Liver (tissue), 9 donors: Measurements from ENCODE around the gene BCAN. TPM values are rescaled to one million over a fixed set of nuclear protein-coding genes. Genes with fewer than 3 reads are reported as not detected.

Source experiments
- DNase-seq: peaks from one replicate; pipeline ENCODE4 v3.0.0-alpha.2; 2017; ENCODE audit warnings: low spot score
- H3K27ac ChIP-seq, 2 donors: one replicate each; pipeline ENCODE4 v1.7.0; 2013; ENCODE audit warnings: inconsistent platforms in 2 of 2, low read length in 2 of 2, control low read depth in 1 of 2, low read depth in 1 of 2, mild to moderate bottlenecking in 1 of 2
- H3K27me3 ChIP-seq, 4 donors: one replicate each; pipeline versions ENCODE4 v1.6.1 to v1.7.0; 2013; ENCODE audit warnings: low read length in 3 of 4, inconsistent platforms in 1 of 4, mild to moderate bottlenecking in 1 of 4, moderate library complexity in 1 of 4; ENCODE audit not compliant: control insufficient read depth in 4 of 4, insufficient read depth in 4 of 4
- H3K36me3 ChIP-seq, 4 donors: one replicate each; pipeline versions ENCODE4 v1.6.1 to v1.7.0; 2013; ENCODE audit warnings: low read length in 3 of 4, mild to moderate bottlenecking in 3 of 4, low read depth in 1 of 4, moderate library complexity in 1 of 4; ENCODE audit not compliant: control insufficient read depth in 4 of 4, insufficient read depth in 3 of 4
- H3K4me1 ChIP-seq, 4 donors: one replicate each; pipeline versions ENCODE4 v1.6.1 to v1.7.0; 2013; ENCODE audit warnings: low read length in 3 of 4, mild to moderate bottlenecking in 3 of 4, moderate library complexity in 1 of 4; ENCODE audit not compliant: control insufficient read depth in 4 of 4, insufficient read depth in 4 of 4
- H3K4me3 ChIP-seq, 3 donors: one replicate each; pipeline versions ENCODE4 v1.6.1 to v1.7.0; 2013; ENCODE audit warnings: low read length in 3 of 3, control low read depth in 1 of 3, low read depth in 1 of 3, mild to moderate bottlenecking in 1 of 3
- H3K9ac ChIP-seq, 2 donors: one replicate each; pipeline ENCODE4 v1.7.0; 2013; ENCODE audit warnings: low read length in 2 of 2, mild to moderate bottlenecking in 2 of 2, moderate library complexity in 2 of 2, control low read depth in 1 of 2, low read depth in 1 of 2
- H3K9me3 ChIP-seq, 4 donors: one replicate each; pipeline versions ENCODE4 v1.6.1 to v1.7.0; 2013; ENCODE audit warnings: low read length in 3 of 4; ENCODE audit not compliant: control insufficient read depth in 4 of 4
- EGR1 ChIP-seq, 2 donors: IDR thresholded peaks; 2 replicates each; pipeline ENCODE4 v1.6.1; 2016 to 2018; ENCODE audit warnings: antibody characterized with exemption in 2 of 2, low read depth in 2 of 2
- FOXA2 ChIP-seq: IDR thresholded peaks from 2 replicates; pipeline ENCODE4 v1.6.1; 2016; ENCODE audit warnings: antibody characterized with exemption
- GABPA ChIP-seq, 2 donors: IDR thresholded peaks in 1 of 2; conservative IDR thresholded peaks in 1 of 2; 2 replicates each; pipeline ENCODE4 v1.6.1; 2016; ENCODE audit warnings: antibody characterized with exemption in 2 of 2, mild to moderate bottlenecking in 1 of 2, moderate library complexity in 1 of 2
- HNF4A ChIP-seq, 2 donors: conservative IDR thresholded peaks; 2 replicates each; pipeline ENCODE4 v1.6.1; 2016; ENCODE audit warnings: antibody characterized with exemption in 2 of 2, mild to moderate bottlenecking in 2 of 2
- HNF4G ChIP-seq: IDR thresholded peaks from 2 replicates; pipeline ENCODE4 v1.6.1; 2016; ENCODE audit warnings: antibody characterized with exemption
- JUND ChIP-seq, 2 donors: IDR thresholded peaks; 2 replicates each; pipeline ENCODE4 v1.6.1; 2016; ENCODE audit warnings: antibody characterized with exemption in 2 of 2
- NR2F2 ChIP-seq: IDR thresholded peaks from 2 replicates; pipeline ENCODE4 v1.6.1; 2016; ENCODE audit warnings: antibody characterized with exemption
- RAD21 ChIP-seq, 2 donors: IDR thresholded peaks; 2 replicates each; pipeline ENCODE4 v1.6.1; 2016; ENCODE audit warnings: antibody characterized with exemption in 2 of 2, mild to moderate bottlenecking in 2 of 2
- RXRA ChIP-seq, 2 donors: IDR thresholded peaks; 2 replicates each; pipeline ENCODE4 v1.6.1; 2017 to 2018; ENCODE audit warnings: antibody characterized with exemption in 2 of 2, mild to moderate bottlenecking in 1 of 2
- SP1 ChIP-seq: IDR thresholded peaks from 2 replicates; pipeline ENCODE4 v1.6.1; 2018; ENCODE audit warnings: antibody characterized with exemption, mild to moderate bottlenecking
- TAF1 ChIP-seq: conservative IDR thresholded peaks from 2 replicates; pipeline ENCODE4 v1.6.1; 2016; ENCODE audit warnings: antibody characterized with exemption, mild to moderate bottlenecking
- YY1 ChIP-seq: IDR thresholded peaks from 2 replicates; pipeline ENCODE4 v1.6.1; 2016; ENCODE audit warnings: antibody characterized with exemption, mild to moderate bottlenecking
- ZBTB33 ChIP-seq: IDR thresholded peaks from 2 replicates; pipeline ENCODE4 v1.6.1; 2016; ENCODE audit warnings: antibody characterized with exemption
- WGBS: extraction: QIAGEN DNeasy Blood & Tissue Kit; methylation state at CpG from one replicate; pipeline ENCODE4 v1.1.7; 2013; 5-methylcytosine and 5-hydroxymethylcytosine counted together
- polyA plus RNA-seq, 2 donors: library from polyadenylated mRNA; stranded (reverse) in 1 of 2; unstranded in 1 of 2; fragments of 200-250 nt in 1 of 2; fragments of >200 nt in 1 of 2; fragmentation: Nextera tagmentation in 1 of 2; extraction: Ambion mirVana in 1 of 2; gene quantifications; one replicate each; pipeline versions ENCODE4 v1.2.1 to v1.2.3, GENCODE V29; 2013 to 2015
- total RNA-seq, 2 donors: library from RNA; depleted of rRNA; stranded (reverse); fragments of >200 nt; gene quantifications; one replicate each; pipeline ENCODE4 v1.2.3, GENCODE V29; 2014
- TF ChIP-seq, protein P1 (sequence below): IDR thresholded peaks from 2 replicates; pipeline ENCODE4 v1.6.1; 2016; ENCODE audit warnings: antibody characterized with exemption
- TF ChIP-seq, protein P2 (sequence below): IDR thresholded peaks from 2 replicates; pipeline ENCODE4 v1.6.1; 2016; ENCODE audit warnings: antibody characterized with exemption
- TF ChIP-seq, protein P3 (sequence below): IDR thresholded peaks from 2 replicates; pipeline ENCODE4 v1.6.1; 2016; ENCODE audit warnings: antibody characterized with exemption, mild to moderate bottlenecking
- TF ChIP-seq, protein P4 (sequence below): fragments of 150-350 bp; IDR thresholded peaks from 2 replicates; pipeline ENCODE4 v1.5.1; 2017; ENCODE audit warnings: improper control_type of control experiment, low read depth, low read length; ENCODE audit not compliant: missing input control
- donor health status: healthy.
- donor health status: healthy.
- donor health status: healthy.
- donor health status: healthy.
- donor health status: healthy.

The BCAN gene
- total and polyA plus RNA-seq, 4 donors: 0.02 TPM; not detected in 3

GRCh38 chr1:156632355-156632754, 9.6 kb upstream of the BCAN start:
- H3K4me3 ChIP-seq: no peak overlapping the region
- no peaks in the 10 kb centered on the region for H3K9me3 ChIP-seq
- no peaks in the 10 kb centered on the region for H3K36me3 ChIP-seq
- H3K4me1 ChIP-seq: no peaks in the 10 kb centered on the region
- DNase-seq: no peak
- peaks cover 0 to 6% (median 3%) of the 10 kb centered on the region in 4 donors for H3K27me3 ChIP-seq
- TF ChIP-seq, protein P1, sequence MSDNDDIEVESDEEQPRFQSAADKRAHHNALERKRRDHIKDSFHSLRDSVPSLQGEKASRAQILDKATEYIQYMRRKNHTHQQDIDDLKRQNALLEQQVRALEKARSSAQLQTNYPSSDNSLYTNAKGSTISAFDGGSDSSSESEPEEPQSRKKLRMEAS: no peak
- no peak for TF ChIP-seq GABPA (IDR thresholded peaks at IDR 0.05 in 1 of 2, conservative IDR thresholded peaks at IDR 0.05 in 1 of 2)
- no peak for TF ChIP-seq TAF1
- no peak for TF ChIP-seq ZBTB33
- TF ChIP-seq HNF4A (conservative IDR thresholded peaks at IDR 0.05): no peak
- H3K9ac ChIP-seq: no peak overlapping the region
- WGBS: 59% methylated on average over 3 of the region's 3 CpGs
- no peak overlapping the region for H3K27ac ChIP-seq

- 63% methylated on average over 8 of the region's 8 CpGs for WGBS
- Histone ChIP-seq H3K27me3 (peaks cover 0 to 4% (median 4%) of the 10 kb centered on the region in 4 donors), H3K36me3 (no peaks in the 10 kb centered on the region), H3K27ac (no peak overlapping the region), H3K9ac (no peak overlapping the region), H3K4me1 (peaks cover 0 to 6% (median 0%) of the 10 kb centered on the region in 4 donors), H3K9me3 (no peaks in the 10 kb centered on the region), H3K4me3 (no peak overlapping the region)
- no peak for DNase-seq
- no peak for TF ChIP-seq YY1
- TF ChIP-seq, protein P2, sequence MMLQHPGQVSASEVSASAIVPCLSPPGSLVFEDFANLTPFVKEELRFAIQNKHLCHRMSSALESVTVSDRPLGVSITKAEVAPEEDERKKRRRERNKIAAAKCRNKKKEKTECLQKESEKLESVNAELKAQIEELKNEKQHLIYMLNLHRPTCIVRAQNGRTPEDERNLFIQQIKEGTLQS: no peak
- TF ChIP-seq, protein P1: no peak
- TF ChIP-seq NR2F2: no peak
- no peak for TF ChIP-seq RXRA (IDR thresholded peaks at IDR 0.05)
- no peak for TF ChIP-seq FOXA2
- TF ChIP-seq HNF4A (conservative IDR thresholded peaks at IDR 0.05): no peak
- TF ChIP-seq SP1: no peak
- TF ChIP-seq, protein P3, sequence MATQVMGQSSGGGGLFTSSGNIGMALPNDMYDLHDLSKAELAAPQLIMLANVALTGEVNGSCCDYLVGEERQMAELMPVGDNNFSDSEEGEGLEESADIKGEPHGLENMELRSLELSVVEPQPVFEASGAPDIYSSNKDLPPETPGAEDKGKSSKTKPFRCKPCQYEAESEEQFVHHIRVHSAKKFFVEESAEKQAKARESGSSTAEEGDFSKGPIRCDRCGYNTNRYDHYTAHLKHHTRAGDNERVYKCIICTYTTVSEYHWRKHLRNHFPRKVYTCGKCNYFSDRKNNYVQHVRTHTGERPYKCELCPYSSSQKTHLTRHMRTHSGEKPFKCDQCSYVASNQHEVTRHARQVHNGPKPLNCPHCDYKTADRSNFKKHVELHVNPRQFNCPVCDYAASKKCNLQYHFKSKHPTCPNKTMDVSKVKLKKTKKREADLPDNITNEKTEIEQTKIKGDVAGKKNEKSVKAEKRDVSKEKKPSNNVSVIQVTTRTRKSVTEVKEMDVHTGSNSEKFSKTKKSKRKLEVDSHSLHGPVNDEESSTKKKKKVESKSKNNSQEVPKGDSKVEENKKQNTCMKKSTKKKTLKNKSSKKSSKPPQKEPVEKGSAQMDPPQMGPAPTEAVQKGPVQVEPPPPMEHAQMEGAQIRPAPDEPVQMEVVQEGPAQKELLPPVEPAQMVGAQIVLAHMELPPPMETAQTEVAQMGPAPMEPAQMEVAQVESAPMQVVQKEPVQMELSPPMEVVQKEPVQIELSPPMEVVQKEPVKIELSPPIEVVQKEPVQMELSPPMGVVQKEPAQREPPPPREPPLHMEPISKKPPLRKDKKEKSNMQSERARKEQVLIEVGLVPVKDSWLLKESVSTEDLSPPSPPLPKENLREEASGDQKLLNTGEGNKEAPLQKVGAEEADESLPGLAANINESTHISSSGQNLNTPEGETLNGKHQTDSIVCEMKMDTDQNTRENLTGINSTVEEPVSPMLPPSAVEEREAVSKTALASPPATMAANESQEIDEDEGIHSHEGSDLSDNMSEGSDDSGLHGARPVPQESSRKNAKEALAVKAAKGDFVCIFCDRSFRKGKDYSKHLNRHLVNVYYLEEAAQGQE: no peak
- no peak for TF ChIP-seq TAF1
- TF ChIP-seq, protein P4, sequence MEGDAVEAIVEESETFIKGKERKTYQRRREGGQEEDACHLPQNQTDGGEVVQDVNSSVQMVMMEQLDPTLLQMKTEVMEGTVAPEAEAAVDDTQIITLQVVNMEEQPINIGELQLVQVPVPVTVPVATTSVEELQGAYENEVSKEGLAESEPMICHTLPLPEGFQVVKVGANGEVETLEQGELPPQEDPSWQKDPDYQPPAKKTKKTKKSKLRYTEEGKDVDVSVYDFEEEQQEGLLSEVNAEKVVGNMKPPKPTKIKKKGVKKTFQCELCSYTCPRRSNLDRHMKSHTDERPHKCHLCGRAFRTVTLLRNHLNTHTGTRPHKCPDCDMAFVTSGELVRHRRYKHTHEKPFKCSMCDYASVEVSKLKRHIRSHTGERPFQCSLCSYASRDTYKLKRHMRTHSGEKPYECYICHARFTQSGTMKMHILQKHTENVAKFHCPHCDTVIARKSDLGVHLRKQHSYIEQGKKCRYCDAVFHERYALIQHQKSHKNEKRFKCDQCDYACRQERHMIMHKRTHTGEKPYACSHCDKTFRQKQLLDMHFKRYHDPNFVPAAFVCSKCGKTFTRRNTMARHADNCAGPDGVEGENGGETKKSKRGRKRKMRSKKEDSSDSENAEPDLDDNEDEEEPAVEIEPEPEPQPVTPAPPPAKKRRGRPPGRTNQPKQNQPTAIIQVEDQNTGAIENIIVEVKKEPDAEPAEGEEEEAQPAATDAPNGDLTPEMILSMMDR: no peak
- TF ChIP-seq JUND (IDR thresholded peaks at IDR 0.05): no peak
- TF ChIP-seq HNF4G: no peak
- TF ChIP-seq EGR1 (IDR thresholded peaks at IDR 0.05; ENCODE audit: low read depth in 2 of 2): no peak
- no peak for TF ChIP-seq RAD21 (IDR thresholded peaks at IDR 0.05)
- no peak for TF ChIP-seq GABPA (IDR thresholded peaks at IDR 0.05 in 1 of 2, conservative IDR thresholded peaks at IDR 0.05 in 1 of 2)
Observed at GRCh38 chr1:156638189-156638985, 3.5 kb upstream of the BCAN start.
